Measurements from ENCODE around the gene CAMK2D. TPM values are rescaled to one million over a fixed set of nuclear protein-coding genes. Genes with fewer than 3 reads are reported as not detected.

The CAMK2D gene
- total and polyA plus RNA-seq, 7 donors, result 24.3 to 78.1 (median 54.0) TPM

GRCh38 chr4:113727802-113728201 lies 33.7 kb downstream of the CAMK2D start:
- WGBS, 2 donors, result 53% methylated on average over 1 of the region's 1 CpG
- TF ChIP-seq CTCF (IDR thresholded peaks at IDR 0.05), result no peak
- no peak for TF ChIP-seq POLR2AphosphoS5 (IDR thresholded peaks at IDR 0.05)
- TF ChIP-seq POLR2A (IDR thresholded peaks at IDR 0.05), result no peak
- no peak for TF ChIP-seq EP300 (IDR thresholded peaks at IDR 0.05)
- intact Hi-C loops (cut with DNase I), result no loop called here
- Histone ChIP-seq H3K4me1 (peaks cover 0 to 27% (median 5%) of the 10 kb centered on the region in 4 donors), H3K27me3 (no peaks in the 10 kb centered on the region), H3K4me3 (no peak overlapping the region), H3K36me3 (no peaks in the 10 kb centered on the region), H3K27ac (no peak overlapping the region), H3K9me3 (no peaks in the 10 kb centered on the region)
- DNase-seq, result no peak

GRCh38 chr4:113725963-113726362 lies 35.6 kb downstream of the CAMK2D start:
- Histone ChIP-seq H3K4me1 (peaks cover 0 to 27% (median 8%) of the 10 kb centered on the region in 4 donors), H3K9me3 (no peaks in the 10 kb centered on the region), H3K27me3 (no peaks in the 10 kb centered on the region), H3K4me3 (no peak overlapping the region), H3K36me3 (no peaks in the 10 kb centered on the region), H3K27ac (no peak overlapping the region)
- 85 to 94% methylated on average over 1 of the region's 1 CpG for WGBS, 2 donors
- intact Hi-C loops (cut with DNase I), result no loop called here
- no peak for TF ChIP-seq CTCF (IDR thresholded peaks at IDR 0.05)
- TF ChIP-seq EP300 (IDR thresholded peaks at IDR 0.05), result no peak
- TF ChIP-seq POLR2AphosphoS5 (IDR thresholded peaks at IDR 0.05), result no peak
- TF ChIP-seq POLR2A (IDR thresholded peaks at IDR 0.05), result no peak
- DNase-seq, result no peak

- intact Hi-C loops (cut with DNase I), result no loop called here
- no peaks in the 10 kb centered on the region for H3K36me3 ChIP-seq
- H3K4me3 ChIP-seq, result no peak overlapping the region
- 89 to 93% methylated on average over 1 of the region's 1 CpG for WGBS, 2 donors
- peaks cover 0 to 8% (median 3%) of the 10 kb centered on the region in 4 donors for H3K4me1 ChIP-seq
- H3K9me3 ChIP-seq, result no peaks in the 10 kb centered on the region
- H3K27ac ChIP-seq, result no peak overlapping the region
- DNase-seq, result no peak
- H3K27me3 ChIP-seq, result no peaks in the 10 kb centered on the region
- no peak for TF ChIP-seq CTCF (IDR thresholded peaks at IDR 0.05)
- no peak for TF ChIP-seq POLR2A (IDR thresholded peaks at IDR 0.05)
- no peak for TF ChIP-seq EP300 (IDR thresholded peaks at IDR 0.05)
- TF ChIP-seq POLR2AphosphoS5 (IDR thresholded peaks at IDR 0.05), result no peak
Measured at GRCh38 chr4:113718252-113718651, 43.3 kb downstream of the CAMK2D start.

DNA sequence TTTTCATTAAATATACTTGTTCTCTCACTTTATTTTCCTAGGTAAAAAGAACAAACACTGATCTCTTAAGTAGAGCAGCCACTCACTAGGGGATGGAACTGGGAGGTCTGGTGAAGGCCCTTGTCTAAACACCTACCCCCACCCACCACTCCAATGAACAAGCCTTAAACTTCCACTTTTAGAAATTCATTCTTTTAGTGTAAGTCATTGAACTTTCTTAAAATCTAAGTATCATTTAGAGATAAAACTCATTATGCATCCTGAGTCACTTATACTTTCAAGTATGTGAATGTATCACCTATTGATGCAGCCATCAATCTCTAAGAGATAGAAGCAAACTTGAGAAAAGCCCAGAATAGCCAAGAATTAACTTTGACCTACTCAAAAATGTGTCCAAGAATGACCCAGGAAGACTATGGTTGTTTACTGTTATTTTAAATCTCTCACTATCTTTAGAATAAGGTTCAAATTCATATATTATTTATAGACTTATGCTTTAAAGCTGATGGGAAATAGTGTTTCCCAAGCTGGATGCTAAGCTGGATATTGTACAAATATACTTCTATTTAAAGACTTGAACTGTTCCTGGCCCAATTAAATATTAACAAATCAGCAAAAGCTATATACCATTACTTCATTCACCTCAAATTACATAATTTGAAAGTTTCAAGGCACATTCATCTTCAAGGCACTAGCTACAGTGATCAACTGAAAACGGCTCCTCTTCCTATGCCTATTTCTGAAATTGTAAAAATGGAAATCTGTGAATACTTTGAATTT lies 49.5 kb downstream of the CAMK2D start:
- WGBS, 2 donors, result 87 to 93% methylated on average over 1 of the region's 1 CpG

More for the DNA sequence above, 49.5 kb downstream of the CAMK2D start:
- no peaks in the 10 kb centered on the region for H3K9me3 ChIP-seq
- H3K27me3 ChIP-seq, result no peaks in the 10 kb centered on the region
- no peaks in the 10 kb centered on the region for H3K36me3 ChIP-seq
- intact Hi-C loops (cut with DNase I), result no loop called here
- H3K4me1 ChIP-seq, result peaks cover 0 to 38% (median 29%) of the 10 kb centered on the region in 4 donors
- no peak for DNase-seq
- TF ChIP-seq POLR2AphosphoS5 (IDR thresholded peaks at IDR 0.05) (no peak), EP300 (IDR thresholded peaks at IDR 0.05) (no peak), POLR2A (IDR thresholded peaks at IDR 0.05) (no peak), CTCF (IDR thresholded peaks at IDR 0.05) (no peak)
- no peak overlapping the region for H3K27ac ChIP-seq
- no peak overlapping the region for H3K4me3 ChIP-seq

Data from sigmoid colon (tissue), 7 donors.